Measurements from ENCODE around the gene ATL3.
"Not testable (repeated sequence)": the region's sequence is repeated elsewhere in the genome, so short reads cannot be mapped to it uniquely, and the experiment has no call there.

ATL3 gene

DNA sequence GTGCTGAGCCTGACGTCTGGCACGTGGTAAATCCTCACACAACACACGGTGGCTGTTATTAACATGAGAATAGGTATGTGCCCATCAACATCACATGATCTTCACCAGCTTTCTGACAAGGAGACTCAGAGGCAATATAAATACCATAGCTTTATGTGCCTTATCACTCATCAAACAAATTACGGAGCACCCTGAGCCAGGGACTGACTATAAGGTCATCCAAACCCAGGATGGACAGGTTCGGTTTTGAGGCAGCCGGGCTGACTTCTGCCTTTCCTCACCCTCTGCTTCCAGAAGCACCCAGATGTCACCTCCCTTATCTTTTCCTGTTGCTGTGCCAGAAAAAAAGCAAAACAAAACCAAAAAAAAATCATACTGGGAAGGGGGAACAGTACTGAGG lies 51.2 kb downstream of the ATL3 start:
- DNase-seq (ENCODE audit: low read depth), result no peak

- not testable (repeated sequence) for DNase-seq (ENCODE audit: low read depth)
Observed at GRCh38 chr11:63617686-63618085, 53.5 kb downstream of the ATL3 start.

DNA sequence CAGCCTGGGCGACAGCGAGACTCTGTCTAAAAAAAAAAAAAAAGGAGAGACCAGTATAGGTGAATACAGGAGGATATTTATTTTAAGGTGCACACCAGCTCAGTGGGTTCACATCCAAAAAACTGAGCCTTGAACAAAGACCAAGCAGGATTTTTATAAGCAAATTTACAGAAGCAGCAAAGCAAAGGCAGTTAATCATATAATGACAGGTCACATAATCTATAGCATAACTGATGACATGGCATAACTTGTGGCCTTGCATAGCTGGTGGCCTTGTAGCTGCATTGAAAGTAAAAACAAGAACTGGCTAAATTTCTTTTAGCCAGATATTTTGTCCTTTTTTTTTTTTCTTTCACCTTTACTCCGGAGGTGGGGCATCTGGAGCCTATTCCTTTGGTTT lies 54.2 kb downstream of the ATL3 start:
- DNase-seq (ENCODE audit: low read depth), result no peak

- no peak for DNase-seq (ENCODE audit: low read depth)
Observed at GRCh38 chr11:63614136-63614671, 57.0 kb downstream of the ATL3 start, which contains the start of gene PLAAT3. PLAAT3 (minus strand) TSS chr11:63614433; CDS start chr11:63614014, 419 bp downstream.

DNA sequence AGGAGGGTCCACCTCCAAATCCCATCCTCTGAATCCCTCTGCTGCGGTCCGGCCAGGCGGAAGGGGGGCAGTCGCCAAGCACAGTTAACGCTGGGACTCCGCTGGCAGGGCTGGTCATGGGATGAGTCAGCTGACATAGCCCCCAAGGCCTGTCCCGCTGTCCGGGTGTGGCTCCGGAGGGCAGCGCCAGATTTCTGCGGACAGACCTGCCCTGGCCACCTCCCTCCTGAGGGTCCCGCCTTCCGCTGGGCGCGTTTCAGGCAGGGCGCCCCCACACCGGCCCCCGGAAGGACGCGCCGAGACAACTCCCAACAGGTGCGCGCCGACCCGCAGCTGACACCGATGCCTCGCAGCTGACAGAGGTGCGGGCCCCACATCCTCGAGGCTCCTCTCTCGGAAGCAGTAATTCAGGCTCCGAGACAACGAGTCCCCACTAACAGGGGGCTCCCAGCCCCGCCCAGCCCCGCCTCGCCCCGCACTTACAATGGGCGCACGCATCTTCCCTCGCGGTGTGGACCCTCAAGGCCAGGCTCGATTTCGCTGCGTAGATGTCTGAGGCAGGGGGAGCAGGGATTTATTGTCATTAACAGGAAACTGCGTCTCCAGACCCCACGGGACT lies 57.5 kb downstream of the ATL3 start:
- no peak for DNase-seq (ENCODE audit: low read depth)

- DNase-seq (ENCODE audit: low read depth), result no peak
Observed at GRCh38 chr11:63612181-63612580, 59.0 kb downstream of the ATL3 start.

DNA sequence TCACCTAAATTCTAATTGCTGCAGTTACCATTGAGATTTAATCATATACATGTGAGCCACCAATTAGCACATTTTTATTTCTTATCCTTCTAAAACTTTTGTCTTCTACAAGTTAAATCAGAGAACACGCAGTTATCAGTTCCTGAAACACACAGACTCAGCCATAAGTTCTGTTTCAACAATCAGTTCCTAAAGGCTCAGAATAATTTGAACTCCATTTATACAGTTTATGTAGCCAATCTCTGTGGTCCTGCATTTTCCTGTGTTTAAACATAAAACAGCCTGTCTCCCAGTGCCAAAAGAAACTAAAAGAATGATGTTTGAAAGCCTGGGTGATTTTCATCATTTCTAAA lies 59.8 kb downstream of the ATL3 start:
- DNase-seq (ENCODE audit: low read depth), result no peak

DNA sequence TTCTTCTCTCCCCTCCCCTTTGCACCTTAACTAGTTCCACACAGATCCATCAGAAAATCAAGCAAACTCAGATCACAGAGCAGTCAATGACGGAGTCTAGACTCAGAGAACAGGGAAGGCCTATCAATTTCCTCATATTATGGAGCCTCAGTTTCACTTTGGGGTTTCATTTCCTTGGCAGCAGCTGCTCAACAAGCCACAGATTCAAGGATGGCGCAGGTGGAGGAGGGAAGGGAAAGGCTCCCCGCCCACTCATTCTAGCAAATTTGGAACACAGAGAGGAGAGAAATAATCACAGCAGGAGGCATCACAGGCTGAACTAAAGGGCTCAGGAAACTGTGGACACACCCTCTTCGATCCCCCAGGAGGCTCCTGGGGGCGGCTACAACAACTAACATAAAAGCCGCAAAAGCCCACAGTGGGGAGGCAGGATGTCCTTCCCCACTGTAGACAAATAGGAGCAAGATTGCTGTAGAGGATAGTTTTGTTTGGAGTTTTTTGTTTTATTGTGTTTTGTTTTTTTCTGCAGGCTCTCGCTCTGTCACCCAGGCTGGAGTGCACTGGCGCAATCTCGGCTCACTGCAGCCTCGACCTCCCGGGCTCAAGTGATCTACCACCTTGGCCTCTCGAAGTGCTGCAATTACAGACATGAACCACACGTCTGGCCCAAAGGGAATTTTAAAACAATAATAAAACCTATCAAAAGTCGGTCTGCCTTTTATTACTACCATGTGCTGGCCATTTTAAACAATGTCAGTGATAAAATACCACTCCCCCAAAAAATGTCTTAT lies 60.4 kb downstream of the ATL3 start:
- DNase-seq (ENCODE audit: low read depth), result no peak

- DNase-seq (ENCODE audit: low read depth), result no peak
Observed at GRCh38 chr11:63609971-63610580, 61.1 kb downstream of the ATL3 start.

- DNase-seq (ENCODE audit: low read depth), result no peak
Observed at GRCh38 chr11:63609536-63609935, 61.6 kb downstream of the ATL3 start.

- DNase-seq (ENCODE audit: low read depth), result no peak
Observed at GRCh38 chr11:63608353-63609345, 62.5 kb downstream of the ATL3 start.

- DNase-seq (ENCODE audit: low read depth), result no peak
Observed at GRCh38 chr11:63603180-63603518, 68.0 kb downstream of the ATL3 start.

DNA sequence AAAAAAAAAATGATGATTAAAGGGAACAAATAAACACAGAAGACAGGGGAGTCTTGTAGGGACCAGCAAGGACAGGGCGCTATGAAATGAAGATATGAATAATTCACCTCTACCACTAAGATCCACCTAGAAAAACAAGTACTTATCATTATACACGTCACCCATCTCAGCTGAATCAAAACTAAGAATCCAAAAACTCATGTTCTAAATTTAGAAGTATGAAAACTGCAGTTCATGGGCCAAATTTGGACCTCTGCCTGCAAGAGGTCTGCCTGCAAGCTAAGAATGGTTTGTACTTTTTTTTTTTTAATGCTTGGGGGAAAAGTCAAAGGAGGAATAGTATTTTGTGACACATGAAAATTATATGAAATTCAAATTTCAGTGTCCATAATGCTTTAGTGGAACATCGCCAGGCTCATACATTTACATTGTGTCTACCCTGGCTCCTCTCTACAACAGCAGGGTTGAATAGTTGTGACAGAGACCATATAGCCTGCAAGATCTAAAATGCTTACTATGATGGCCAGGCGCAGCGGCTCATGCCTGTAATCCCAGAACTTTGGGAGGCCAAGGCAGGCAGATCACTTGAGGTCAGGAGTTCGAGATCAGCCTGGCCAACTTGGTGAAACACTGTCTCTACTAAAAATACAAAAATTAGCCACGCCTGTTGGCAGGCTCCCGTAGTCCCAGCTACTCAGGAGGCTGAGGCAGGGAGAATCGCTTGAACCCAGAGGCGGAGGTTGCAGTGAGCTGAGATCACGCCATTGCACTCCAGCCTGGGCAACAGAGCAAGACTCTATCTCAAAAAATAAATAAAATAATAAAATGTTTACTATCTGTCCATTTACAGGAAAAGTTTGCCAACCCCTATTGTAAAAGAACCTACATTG lies 68.6 kb downstream of the ATL3 start:
- not testable (repeated sequence) for DNase-seq (ENCODE audit: low read depth)

DNA sequence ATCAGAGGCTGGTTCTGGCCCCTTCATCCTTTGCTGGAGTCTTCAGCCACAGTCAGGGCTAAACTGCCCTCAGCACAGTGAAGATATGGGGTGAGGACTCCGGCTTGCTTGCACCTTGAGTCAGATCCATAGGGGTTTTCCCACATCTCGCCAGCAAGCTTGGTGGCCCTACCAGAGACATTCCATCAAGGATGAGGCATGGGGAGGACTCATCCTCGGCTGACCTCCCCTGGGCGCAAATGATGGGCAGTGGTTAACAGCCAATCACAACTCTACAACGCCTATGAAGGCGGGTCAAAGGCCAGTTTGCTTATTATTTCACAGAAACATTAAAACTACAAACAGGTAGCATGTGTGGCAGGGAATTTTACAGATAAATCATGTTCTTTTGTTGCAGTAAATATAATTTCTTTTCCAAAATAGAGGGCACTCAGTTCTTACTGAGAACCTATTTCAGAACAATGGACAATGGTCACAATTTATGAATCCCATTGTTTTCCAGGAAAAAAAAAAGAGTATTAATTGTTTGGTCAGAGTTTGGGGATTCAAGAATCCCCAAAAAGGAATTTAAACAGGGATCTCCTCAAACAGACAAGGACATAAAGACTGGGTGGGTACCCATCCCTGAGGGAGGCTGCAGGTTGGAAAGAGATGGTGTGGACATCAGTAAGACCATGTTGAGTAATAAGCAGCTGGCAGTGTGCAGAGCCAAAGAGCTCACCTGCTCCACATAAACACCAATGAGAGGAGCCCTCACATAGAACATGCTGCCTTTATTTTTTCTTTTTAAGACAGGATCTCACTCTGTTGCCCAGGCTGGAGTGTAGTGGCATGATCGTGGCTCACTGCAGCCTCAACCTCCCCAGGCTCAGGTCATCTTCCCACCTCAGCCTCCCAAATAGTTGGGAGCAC lies 71.7 kb downstream of the ATL3 start:
- DNase-seq (ENCODE audit: low read depth), result no peak

DNA sequence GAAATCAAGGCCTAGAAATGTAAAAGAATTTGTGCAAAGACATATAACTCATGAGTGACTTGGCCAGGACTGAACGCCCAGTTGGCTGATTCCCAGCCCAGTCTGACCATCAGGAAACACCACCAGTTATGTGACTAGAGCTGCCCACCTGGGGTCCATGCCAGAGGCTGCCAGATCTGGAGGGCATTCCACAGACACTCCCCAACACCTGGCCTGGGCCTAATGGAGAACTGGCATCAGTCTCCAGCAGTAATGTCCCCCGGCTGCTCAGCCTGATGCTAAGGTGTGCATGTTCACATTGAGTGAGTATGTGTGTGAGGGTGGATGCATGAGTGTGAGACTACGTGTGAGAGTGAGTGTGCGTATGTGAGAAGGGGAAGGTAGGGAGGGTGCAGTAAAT lies 72.6 kb downstream of the ATL3 start:
- no peak for DNase-seq (ENCODE audit: low read depth)

GRCh38 chr11:63595296-63595695 lies 75.9 kb downstream of the ATL3 start:
- DNase-seq (ENCODE audit: low read depth), result no peak

DNA sequence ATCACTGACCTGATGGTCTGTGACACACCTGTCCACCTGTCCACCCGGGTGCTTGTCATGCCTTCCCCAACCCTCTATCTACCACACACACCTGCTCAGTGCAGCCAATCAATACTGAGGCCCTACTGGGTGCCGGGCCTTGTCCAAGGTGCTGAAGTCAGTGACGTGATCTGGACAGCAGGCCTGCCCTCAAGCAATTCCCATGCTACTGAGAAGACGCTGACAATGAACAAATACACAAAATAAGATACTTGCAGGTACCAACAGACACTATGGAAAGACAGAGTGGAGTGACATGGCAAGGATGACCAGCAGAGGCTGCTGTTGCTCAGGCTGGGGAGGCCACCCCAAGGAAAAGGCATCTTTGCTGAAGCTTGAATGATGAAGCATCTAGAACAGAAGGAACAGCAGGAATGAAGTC lies 78.2 kb downstream of the ATL3 start:
- no peak for DNase-seq (ENCODE audit: low read depth)

GRCh38 chr11:63590024-63590788 lies 81.0 kb downstream of the ATL3 start:
- no peak for DNase-seq (ENCODE audit: low read depth)

DNA sequence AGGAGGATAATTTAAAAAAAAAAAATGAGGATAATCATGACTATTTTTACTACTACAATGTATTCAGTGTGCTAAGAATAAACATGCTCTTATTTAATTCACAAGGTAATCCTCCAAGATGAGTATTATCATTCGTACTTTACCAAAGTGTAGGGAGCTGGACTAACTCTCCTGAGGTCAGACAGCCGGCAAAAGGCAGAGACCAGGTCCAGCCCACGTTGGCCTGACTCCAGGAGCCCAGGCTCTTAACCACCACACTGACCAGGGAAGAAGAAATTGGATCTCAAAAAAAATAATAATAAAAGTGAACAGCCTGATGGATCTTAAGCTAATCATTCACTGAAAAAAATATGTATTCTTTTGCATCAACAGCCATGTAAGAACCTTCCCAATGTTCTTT lies 82.2 kb downstream of the ATL3 start:
- no peak for DNase-seq (ENCODE audit: low read depth)

All from fibroblast of the conjunctiva (primary cell).